HG02588 (cell line): ENCODE data around the gene SLC24A4.

Experiments
- ATAC-seq: cut with Tn5 transposase; IDR thresholded peaks from one replicate; pipeline ENCODE4 v1.9.1; 2021; ENCODE audit warnings: mild to moderate bottlenecking, moderate library complexity; ENCODE audit not compliant: unreplicated experiment

Gene SLC24A4

GRCh38 chr14:92494512-92494911 is 171.5 kb downstream of the SLC24A4 start:
- no peak for ATAC-seq

GRCh38 chr14:92495027-92495426 is 172.1 kb downstream of the SLC24A4 start:
- no peak for ATAC-seq

GRCh38 chr14:92496191-92496857 is 173.4 kb downstream of the SLC24A4 start:
- no peak for ATAC-seq

GRCh38 chr14:92497391-92497790 is 174.4 kb downstream of the SLC24A4 start:
- no peak for ATAC-seq

- ATAC-seq, result no peak
These were observed 176.3 kb downstream of the SLC24A4 start for GRCh38 chr14:92499234-92499633.

- no peak for ATAC-seq
These were observed 177.6 kb downstream of the SLC24A4 start for GRCh38 chr14:92500491-92500941.

- ATAC-seq, result no peak
These were observed 179.0 kb downstream of the SLC24A4 start for GRCh38 chr14:92501891-92502351.

GRCh38 chr14:92502541-92503286 is 179.7 kb downstream of the SLC24A4 start:
- ATAC-seq, result no peak

- no peak for ATAC-seq
These were observed 181.0 kb downstream of the SLC24A4 start for GRCh38 chr14:92503756-92504491.

GRCh38 chr14:92505826-92506225 is 182.9 kb downstream of the SLC24A4 start:
- ATAC-seq, result no peak

GRCh38 chr14:92506231-92506630 is 183.3 kb downstream of the SLC24A4 start:
- ATAC-seq, result no peak

- peak; percentile 51 for ATAC-seq
These were observed 184.3 kb downstream of the SLC24A4 start for GRCh38 chr14:92507174-92507768.

GRCh38 chr14:92510972-92511371 is 188.0 kb downstream of the SLC24A4 start:
- no peak for ATAC-seq

GRCh38 chr14:92511453-92512238 is 188.7 kb downstream of the SLC24A4 start:
- ATAC-seq, result no peak

- ATAC-seq, result no peak
These were observed 189.8 kb downstream of the SLC24A4 start for GRCh38 chr14:92512807-92513203.

GRCh38 chr14:92513204-92513965 is 190.4 kb downstream of the SLC24A4 start, which contains the start of gene RIN3:
TSS of gene RIN3 (plus strand) at chr14:92513781. CDS start at chr14:92513933, 152 bp downstream.
- ATAC-seq, result peak; percentile 64

- ATAC-seq, result peak; percentile 31
These were observed 191.2 kb downstream of the SLC24A4 start for GRCh38 chr14:92513966-92514843.

GRCh38 chr14:92514844-92515514 is 192.0 kb downstream of the SLC24A4 start:
- no peak for ATAC-seq
